ENCODE data around the gene COX10. TPM values are rescaled to one million over a fixed set of nuclear protein-coding genes. Genes with fewer than 3 reads are reported as not detected.
"Not testable (repeated sequence)": the region's sequence is repeated elsewhere in the genome, so short reads cannot be mapped to it uniquely, and the experiment has no call there.

Gene COX10
- polyA plus RNA-seq, 3 donors from 2014 or later = 15.5 to 18.6 (median 16.8) TPM

GRCh38 chr17:14149751-14150150 is 80.4 kb downstream of the COX10 start:
- no peaks in the 10 kb centered on the region for H3K9me3 Mint-ChIP-seq
- H3K4me1 Mint-ChIP-seq = peaks cover 21 to 30% of the 10 kb centered on the region in 2 donors
- H3K36me3 Mint-ChIP-seq = peaks cover 0 to 12% (median 10%) of the 10 kb centered on the region in 3 donors
- no peak overlapping the region for H3K4me3 Mint-ChIP-seq
- H3K27me3 Mint-ChIP-seq (ENCODE audit: low read depth in 3 of 3) = no peaks in the 10 kb centered on the region
- H3K27ac Mint-ChIP-seq = peak overlapping the region in 1 of 6 donors; percentile 3
- DNase-seq = no peak

GRCh38 chr17:14150619-14151018 is 81.3 kb downstream of the COX10 start:
- H3K36me3 Mint-ChIP-seq = peaks cover 0 to 16% (median 10%) of the 10 kb centered on the region in 3 donors
- no peak for DNase-seq
- H3K9me3 Mint-ChIP-seq = peaks cover 0 to 2% (median 0%) of the 10 kb centered on the region in 6 donors
- peaks cover 0 to 2% (median 0%) of the 10 kb centered on the region in 3 donors for H3K27me3 Mint-ChIP-seq (ENCODE audit: low read depth in 3 of 3)
- peaks cover 21 to 35% of the 10 kb centered on the region in 2 donors for H3K4me1 Mint-ChIP-seq
- H3K27ac Mint-ChIP-seq = peak overlapping the region in 2 of 6 donors; percentile 43 to 60
- no peak overlapping the region for H3K4me3 Mint-ChIP-seq

- H3K4me1 Mint-ChIP-seq = peaks cover 28 to 49% of the 10 kb centered on the region in 2 donors
Observed at GRCh38 chr17:14152721-14153120, 83.4 kb downstream of the COX10 start.

GRCh38 chr17:14153374-14153773 is 84.1 kb downstream of the COX10 start:
- Mint-ChIP-seq H3K9me3 (peaks cover 0 to 2% (median 0%) of the 10 kb centered on the region in 6 donors), H3K4me3 (no peak overlapping the region), H3K27ac (peak overlapping the region in 1 of 6 donors; percentile 51), H3K36me3 (peaks cover 0 to 10% (median 10%) of the 10 kb centered on the region in 3 donors), H3K27me3 (ENCODE audit: low read depth in 3 of 3) (peaks cover 0 to 2% (median 0%) of the 10 kb centered on the region in 3 donors), H3K4me1 (peaks cover 28 to 52% of the 10 kb centered on the region in 2 donors)
- DNase-seq = no peak

More at GRCh38 chr17:14152721-14153120, 83.4 kb downstream of the COX10 start:
- H3K36me3 Mint-ChIP-seq = peaks cover 0 to 10% (median 10%) of the 10 kb centered on the region in 3 donors
- H3K4me3 Mint-ChIP-seq = no peak overlapping the region
- peaks cover 0 to 2% (median 0%) of the 10 kb centered on the region in 3 donors for H3K27me3 Mint-ChIP-seq (ENCODE audit: low read depth in 3 of 3)
- no peak for DNase-seq
- H3K9me3 Mint-ChIP-seq = peaks cover 0 to 2% (median 0%) of the 10 kb centered on the region in 6 donors
- no peak overlapping the region for H3K27ac Mint-ChIP-seq

GRCh38 chr17:14156689-14157088 is 87.4 kb downstream of the COX10 start:
- Mint-ChIP-seq H3K27ac (no peak overlapping the region), H3K27me3 (ENCODE audit: low read depth in 3 of 3) (peaks cover 0 to 2% (median 0%) of the 10 kb centered on the region in 3 donors), H3K4me1 (peaks cover 13 to 29% of the 10 kb centered on the region in 2 donors), H3K4me3 (no peak overlapping the region), H3K9me3 (peaks cover 0 to 2% (median 0%) of the 10 kb centered on the region in 6 donors), H3K36me3 (peaks cover 1 to 10% (median 10%) of the 10 kb centered on the region in 3 donors)
- DNase-seq = no peak

GRCh38 chr17:14157822-14158221 is 88.5 kb downstream of the COX10 start:
- H3K27ac Mint-ChIP-seq = no peak overlapping the region
- peaks cover 7 to 22% of the 10 kb centered on the region in 2 donors for H3K4me1 Mint-ChIP-seq
- peaks cover 4 to 10% (median 5%) of the 10 kb centered on the region in 3 donors for H3K36me3 Mint-ChIP-seq
- no peak for DNase-seq
- no peak overlapping the region for H3K4me3 Mint-ChIP-seq
- peaks cover 0 to 2% (median 0%) of the 10 kb centered on the region in 3 donors for H3K27me3 Mint-ChIP-seq (ENCODE audit: low read depth in 3 of 3)
- H3K9me3 Mint-ChIP-seq = peaks cover 0 to 2% (median 0%) of the 10 kb centered on the region in 6 donors

GRCh38 chr17:14158707-14159106 is 89.4 kb downstream of the COX10 start:
- peaks cover 0 to 2% (median 0%) of the 10 kb centered on the region in 6 donors for H3K9me3 Mint-ChIP-seq

GRCh38 chr17:14161419-14161818 is 92.1 kb downstream of the COX10 start:
- H3K4me1 Mint-ChIP-seq = peaks cover 8 to 26% of the 10 kb centered on the region in 2 donors
- no peak overlapping the region for H3K4me3 Mint-ChIP-seq
- no peaks in the 10 kb centered on the region for H3K27me3 Mint-ChIP-seq (ENCODE audit: low read depth in 3 of 3)
- peak overlapping the region in 1 of 6 donors; percentile 33 for H3K27ac Mint-ChIP-seq
- no peak for DNase-seq
- no peaks in the 10 kb centered on the region for H3K9me3 Mint-ChIP-seq
- H3K36me3 Mint-ChIP-seq = peaks cover 4 to 5% (median 5%) of the 10 kb centered on the region in 3 donors

More at GRCh38 chr17:14158707-14159106, 89.4 kb downstream of the COX10 start:
- H3K36me3 Mint-ChIP-seq = peaks cover 4 to 9% (median 4%) of the 10 kb centered on the region in 3 donors
- H3K27ac Mint-ChIP-seq = no peak overlapping the region
- no peak overlapping the region for H3K4me3 Mint-ChIP-seq
- peaks cover 0 to 2% (median 0%) of the 10 kb centered on the region in 3 donors for H3K27me3 Mint-ChIP-seq (ENCODE audit: low read depth in 3 of 3)
- peaks cover 7 to 22% of the 10 kb centered on the region in 2 donors for H3K4me1 Mint-ChIP-seq
- DNase-seq = no peak

- Mint-ChIP-seq H3K27ac (peak overlapping the region in 4 of 6 donors; percentile 1 to 65 (median 46)), H3K9me3 (peaks cover 0 to 14% (median 11%) of the 10 kb centered on the region in 6 donors)
Observed at GRCh38 chr17:14165616-14166015, 96.3 kb downstream of the COX10 start.

GRCh38 chr17:14167831-14168230 is 98.5 kb downstream of the COX10 start:
- H3K4me3 Mint-ChIP-seq; DNase-seq; H3K27ac Mint-ChIP-seq; H3K27me3 Mint-ChIP-seq (ENCODE audit: low read depth in 3 of 3): not testable (repeated sequence)
- Mint-ChIP-seq H3K36me3 (peaks cover 8 to 26% (median 20%) of the 10 kb centered on the region in 3 donors), H3K9me3 (peaks cover 0 to 14% (median 11%) of the 10 kb centered on the region in 6 donors), H3K4me1 (peaks cover 6 to 10% of the 10 kb centered on the region in 2 donors)

More at GRCh38 chr17:14165616-14166015, 96.3 kb downstream of the COX10 start:
- peaks cover 0 to 1% (median 0%) of the 10 kb centered on the region in 3 donors for H3K27me3 Mint-ChIP-seq (ENCODE audit: low read depth in 3 of 3)
- no peak overlapping the region for H3K4me3 Mint-ChIP-seq
- H3K4me1 Mint-ChIP-seq = peaks cover 6 to 10% of the 10 kb centered on the region in 2 donors
- H3K36me3 Mint-ChIP-seq = peaks cover 13 to 26% (median 20%) of the 10 kb centered on the region in 3 donors
- no peak for DNase-seq

GRCh38 chr17:14168582-14168981 is 99.3 kb downstream of the COX10 start:
- Mint-ChIP-seq H3K9me3 (peaks cover 0 to 14% (median 11%) of the 10 kb centered on the region in 6 donors), H3K36me3 (peaks cover 8 to 29% (median 17%) of the 10 kb centered on the region in 3 donors), H3K4me1 (peaks cover 6 to 10% of the 10 kb centered on the region in 2 donors), H3K27me3 (ENCODE audit: low read depth in 3 of 3) (peaks cover 0 to 1% (median 0%) of the 10 kb centered on the region in 3 donors), H3K4me3 (no peak overlapping the region), H3K27ac (no peak overlapping the region)
- DNase-seq = no peak

GRCh38 chr17:14169287-14169686 is 100.0 kb downstream of the COX10 start:
- Mint-ChIP-seq H3K4me3 (no peak overlapping the region), H3K27me3 (ENCODE audit: low read depth in 3 of 3) (peaks cover 0 to 1% (median 0%) of the 10 kb centered on the region in 3 donors), H3K36me3 (peaks cover 8 to 27% (median 15%) of the 10 kb centered on the region in 3 donors), H3K27ac (no peak overlapping the region), H3K4me1 (peaks cover 6 to 10% of the 10 kb centered on the region in 2 donors), H3K9me3 (peaks cover 0 to 14% (median 11%) of the 10 kb centered on the region in 6 donors)
- DNase-seq = no peak

- Mint-ChIP-seq H3K27ac (no peak overlapping the region), H3K4me3 (no peak overlapping the region)
Observed at GRCh38 chr17:14169901-14170300, 100.6 kb downstream of the COX10 start.

GRCh38 chr17:14176989-14177388 is 107.7 kb downstream of the COX10 start:
- H3K27me3 Mint-ChIP-seq (ENCODE audit: low read depth in 3 of 3); H3K9me3 Mint-ChIP-seq; H3K4me1 Mint-ChIP-seq; H3K36me3 Mint-ChIP-seq; DNase-seq; H3K4me3 Mint-ChIP-seq: not testable (repeated sequence)
- peak overlapping the region in 1 of 6 donors; percentile 75 for H3K27ac Mint-ChIP-seq

More at GRCh38 chr17:14169901-14170300, 100.6 kb downstream of the COX10 start:
- H3K27me3 Mint-ChIP-seq (ENCODE audit: low read depth in 3 of 3) = peaks cover 0 to 1% (median 0%) of the 10 kb centered on the region in 3 donors
- peaks cover 6 to 10% of the 10 kb centered on the region in 2 donors for H3K4me1 Mint-ChIP-seq
- no peak for DNase-seq
- H3K9me3 Mint-ChIP-seq = peaks cover 0 to 14% (median 11%) of the 10 kb centered on the region in 6 donors
- H3K36me3 Mint-ChIP-seq = peaks cover 8 to 27% (median 15%) of the 10 kb centered on the region in 3 donors
